Lower lobe of right lung (tissue), 2 donors: ENCODE results near the gene SMIM7. TPM values are rescaled to one million over a fixed set of nuclear protein-coding genes. Genes with fewer than 3 reads are reported as not detected.

Experiments
- ATAC-seq, 2 donors: fragments of 200-7000 bp; cut with Tn5 transposase; one replicate each; pipeline ENCODE4 v1.9.1; 2020 to 2022; ENCODE audit warnings: mild to moderate bottlenecking in 2 of 2, moderate library complexity in 2 of 2
- DNase-seq: peaks from one replicate; pipeline ENCODE4 v3.0.0-alpha.2; 2020
- H3K27ac ChIP-seq: fragments of 200-600 bp; one replicate; pipeline ENCODE4 v1.8.0; 2022
- H3K27me3 ChIP-seq: fragments of 200-600 bp; one replicate; pipeline ENCODE4 v1.8.0; 2022; ENCODE audit warnings: low read depth
- H3K36me3 ChIP-seq: fragments of 200-600 bp; one replicate; pipeline ENCODE4 v1.8.0; 2022; ENCODE audit warnings: mild to moderate bottlenecking
- H3K4me1 ChIP-seq: fragments of 200-600 bp; one replicate; pipeline ENCODE4 v1.8.0; 2022
- H3K4me3 ChIP-seq: fragments of 200-600 bp; one replicate; pipeline ENCODE4 v1.8.0; 2022; ENCODE audit warnings: mild to moderate bottlenecking
- H3K9me3 ChIP-seq: fragments of 200-600 bp; one replicate; pipeline ENCODE4 v1.8.0; 2022
- intact Hi-C: fragments of 100-400 bp; cut with DNase I; formaldehyde crosslinking; loops from one replicate; pipeline ENCODE4 v1.11.0; 2022
- total RNA-seq: library from RNA; stranded (reverse); fragmentation: NEBNext Ultra II Directional; extraction: Animal tissue kit (Norgen Biotek cat#: 25700); gene quantifications from one replicate; pipeline ENCODE4 v1.2.1, GENCODE V29; 2021
- TF ChIP-seq, protein P1 (sequence below): fragments of 200-600 bp; IDR thresholded peaks from one replicate; pipeline ENCODE4 v1.8.0; 2022; ENCODE audit warnings: antibody characterized with exemption, mild to moderate bottlenecking
- donor health status: DM: no; HTN: yes; CAD: no; lungs with severe emphysema.

The SMIM7 gene
- total RNA-seq, 1 donor from 2014 or later, result 70.5 TPM

DNA sequence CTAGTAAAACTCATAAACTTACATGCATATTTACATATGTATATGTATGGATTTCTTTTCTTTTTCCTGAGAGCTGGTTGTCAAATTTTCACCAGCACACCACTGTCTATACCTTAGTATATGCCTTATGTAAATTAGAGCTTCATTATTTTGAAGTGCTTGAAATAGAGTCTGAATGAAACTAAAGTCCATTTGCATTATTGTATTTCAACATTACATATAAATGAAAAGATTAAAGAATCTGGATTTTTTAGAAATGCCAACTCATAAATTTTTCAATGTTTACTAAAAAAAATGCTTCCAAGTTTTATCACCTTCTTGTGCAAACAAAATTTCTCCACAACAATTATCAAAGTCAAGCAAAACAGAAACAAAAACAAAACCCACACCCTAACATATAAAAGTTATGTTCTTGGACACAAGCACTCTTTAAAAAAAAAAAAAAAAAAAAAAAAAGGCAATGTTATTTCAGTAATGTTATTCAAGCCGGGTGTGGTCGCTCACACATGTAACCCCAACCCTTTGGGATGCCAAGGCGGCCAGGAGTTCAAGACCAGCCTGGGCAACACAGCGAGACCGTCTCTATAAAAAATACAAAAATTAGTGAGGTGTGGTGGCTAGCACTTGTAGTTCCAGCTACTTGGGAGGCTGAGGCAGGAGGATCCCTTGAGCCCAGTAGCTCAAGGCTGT is 50.3 kb downstream of the SMIM7 start:
- Histone ChIP-seq H3K27me3 (no peaks in the 10 kb centered on the region), H3K9me3 (no peaks in the 10 kb centered on the region), H3K27ac (no peak overlapping the region), H3K4me3 (no peak overlapping the region), H3K4me1 (peaks cover 83% of the 10 kb centered on the region), H3K36me3 (no peaks in the 10 kb centered on the region)
- TF ChIP-seq, protein P1, sequence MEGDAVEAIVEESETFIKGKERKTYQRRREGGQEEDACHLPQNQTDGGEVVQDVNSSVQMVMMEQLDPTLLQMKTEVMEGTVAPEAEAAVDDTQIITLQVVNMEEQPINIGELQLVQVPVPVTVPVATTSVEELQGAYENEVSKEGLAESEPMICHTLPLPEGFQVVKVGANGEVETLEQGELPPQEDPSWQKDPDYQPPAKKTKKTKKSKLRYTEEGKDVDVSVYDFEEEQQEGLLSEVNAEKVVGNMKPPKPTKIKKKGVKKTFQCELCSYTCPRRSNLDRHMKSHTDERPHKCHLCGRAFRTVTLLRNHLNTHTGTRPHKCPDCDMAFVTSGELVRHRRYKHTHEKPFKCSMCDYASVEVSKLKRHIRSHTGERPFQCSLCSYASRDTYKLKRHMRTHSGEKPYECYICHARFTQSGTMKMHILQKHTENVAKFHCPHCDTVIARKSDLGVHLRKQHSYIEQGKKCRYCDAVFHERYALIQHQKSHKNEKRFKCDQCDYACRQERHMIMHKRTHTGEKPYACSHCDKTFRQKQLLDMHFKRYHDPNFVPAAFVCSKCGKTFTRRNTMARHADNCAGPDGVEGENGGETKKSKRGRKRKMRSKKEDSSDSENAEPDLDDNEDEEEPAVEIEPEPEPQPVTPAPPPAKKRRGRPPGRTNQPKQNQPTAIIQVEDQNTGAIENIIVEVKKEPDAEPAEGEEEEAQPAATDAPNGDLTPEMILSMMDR, result no peak
- ATAC-seq (no peak), DNase-seq (no peak)
- intact Hi-C loops, result no loop called here

DNA sequence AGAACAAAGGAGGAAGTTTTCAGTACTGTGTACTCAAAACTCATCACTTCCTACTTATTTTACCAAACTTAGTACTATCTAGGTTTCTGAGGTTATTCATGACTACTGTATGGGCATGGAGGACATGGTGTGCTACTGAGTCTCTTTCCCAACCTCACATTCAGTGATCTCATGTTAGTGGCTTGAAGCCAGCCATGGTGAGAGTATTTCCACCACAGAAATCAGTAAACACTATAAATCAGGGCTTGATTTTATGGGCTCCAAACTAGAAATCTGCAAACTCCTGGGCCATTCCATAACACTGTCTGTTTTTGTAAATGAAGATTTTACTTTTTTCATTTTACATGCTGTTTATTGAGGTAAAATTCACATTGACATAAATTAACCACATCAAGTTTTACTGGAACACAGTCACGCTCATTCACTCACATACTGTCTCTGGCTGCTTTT is 51.6 kb downstream of the SMIM7 start:
- DNase-seq, result no peak
- intact Hi-C loops, result no loop called here
- TF ChIP-seq, protein P1, result no peak
- ATAC-seq, result peak; percentile 66 to 75
- Histone ChIP-seq H3K27me3 (no peaks in the 10 kb centered on the region), H3K27ac (peak overlapping the region; percentile 61), H3K4me1 (peaks cover 76% of the 10 kb centered on the region), H3K9me3 (no peaks in the 10 kb centered on the region), H3K36me3 (no peaks in the 10 kb centered on the region), H3K4me3 (no peak overlapping the region)

DNA sequence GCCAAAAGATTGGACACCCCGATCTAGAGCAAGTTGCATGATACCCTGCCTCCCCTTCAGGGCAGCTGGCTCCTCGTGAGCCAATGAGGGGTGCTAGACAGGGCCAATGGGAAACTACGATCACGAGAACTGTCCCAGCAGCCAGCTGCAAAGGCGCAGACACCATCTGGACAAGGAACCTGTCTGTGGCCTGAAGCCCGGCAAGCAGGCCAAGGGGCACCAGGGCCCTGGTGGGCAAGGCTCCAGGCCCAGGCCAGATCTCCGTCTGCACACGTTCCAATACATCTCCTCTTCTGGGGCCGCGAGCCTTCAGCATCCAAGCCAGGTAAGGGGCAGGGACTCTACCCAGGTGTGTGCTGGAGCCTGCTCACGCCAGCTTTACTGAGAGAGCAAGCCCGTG is 52.1 kb downstream of the SMIM7 start:
- ATAC-seq, result peak in 1 of 2 donors; percentile 1
- DNase-seq, result no peak
- intact Hi-C loops, result no loop called here
- Histone ChIP-seq H3K27me3 (no peaks in the 10 kb centered on the region), H3K27ac (peak overlapping the region; percentile 61), H3K36me3 (no peaks in the 10 kb centered on the region), H3K4me1 (peaks cover 71% of the 10 kb centered on the region), H3K9me3 (no peaks in the 10 kb centered on the region), H3K4me3 (no peak overlapping the region)
- TF ChIP-seq, protein P1, result no peak

DNA sequence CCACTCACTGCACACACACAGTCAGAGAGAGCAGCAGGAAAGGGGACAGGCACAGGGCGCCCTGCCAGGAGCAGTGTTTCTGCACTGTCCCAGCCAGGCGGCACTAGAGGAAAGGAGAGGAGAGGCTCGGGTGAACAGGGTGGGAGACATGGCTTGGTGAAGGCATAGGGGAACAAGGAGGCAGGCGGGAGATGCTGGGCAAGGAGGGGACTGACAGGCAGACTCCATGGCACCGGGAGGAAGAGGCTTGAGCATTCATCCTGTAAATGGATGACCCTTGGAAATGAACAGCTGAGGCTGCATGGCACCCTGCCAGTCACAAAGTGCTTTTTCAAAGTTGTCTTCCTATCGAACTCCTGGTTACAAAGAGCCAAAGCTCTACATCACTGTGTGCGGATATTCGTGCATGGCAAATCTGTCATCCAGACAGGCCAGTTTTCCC is 54.4 kb downstream of the SMIM7 start:
- no peak overlapping the region for H3K27ac ChIP-seq
- TF ChIP-seq, protein P1, result no peak
- intact Hi-C loops, result no loop called here
- ATAC-seq, result peak; percentile 46 to 59
- peaks cover 50% of the 10 kb centered on the region for H3K4me1 ChIP-seq
- DNase-seq, result no peak
- no peak overlapping the region for H3K4me3 ChIP-seq
- no peaks in the 10 kb centered on the region for H3K9me3 ChIP-seq
- no peaks in the 10 kb centered on the region for H3K36me3 ChIP-seq
- H3K27me3 ChIP-seq, result no peaks in the 10 kb centered on the region

DNA sequence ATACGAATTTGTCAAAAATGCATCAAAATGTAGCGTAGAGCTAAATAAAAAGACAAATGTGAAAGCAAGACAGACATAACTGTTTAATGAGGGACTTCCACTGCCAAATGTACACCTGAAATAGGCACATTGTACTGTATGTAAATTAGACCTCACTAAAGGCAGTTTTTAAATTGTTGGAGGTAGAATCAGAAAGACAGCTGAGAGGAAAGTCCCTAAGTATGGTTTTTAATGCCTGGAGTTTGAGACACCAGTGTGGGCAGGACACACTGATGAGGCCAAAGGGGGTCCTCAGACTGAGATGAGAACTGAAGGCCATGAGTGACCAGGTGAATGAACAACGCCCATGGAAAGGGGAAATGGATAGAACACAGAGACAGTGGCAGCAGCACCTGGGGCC is 54.8 kb downstream of the SMIM7 start:
- no peaks in the 10 kb centered on the region for H3K27me3 ChIP-seq
- no peak overlapping the region for H3K4me3 ChIP-seq
- H3K36me3 ChIP-seq, result no peaks in the 10 kb centered on the region
- intact Hi-C loops, result no loop called here
- H3K4me1 ChIP-seq, result peaks cover 45% of the 10 kb centered on the region
- TF ChIP-seq, protein P1, result no peak
- DNase-seq (no peak), ATAC-seq (no peak)
- H3K9me3 ChIP-seq, result no peaks in the 10 kb centered on the region
- H3K27ac ChIP-seq, result no peak overlapping the region
